Amygdala (tissue), 56 donors: ENCODE measurements around the gene SPATA4.

Experiments
- DNase-seq, 56 donors: peaks; one replicate each; lab custom pipeline; 2025; lab: John Stamatoyannopoulos, UW

Gene SPATA4

GRCh38 chr4:176191974-176192373, 3.4 kb downstream of the SPATA4 start:
- no peak for DNase-seq

- DNase-seq, result no peak
Observed at GRCh38 chr4:176189891-176190795, 5.2 kb downstream of the SPATA4 start.

- DNase-seq, result no peak
Observed at GRCh38 chr4:176188654-176189053, 6.7 kb downstream of the SPATA4 start.

DNA sequence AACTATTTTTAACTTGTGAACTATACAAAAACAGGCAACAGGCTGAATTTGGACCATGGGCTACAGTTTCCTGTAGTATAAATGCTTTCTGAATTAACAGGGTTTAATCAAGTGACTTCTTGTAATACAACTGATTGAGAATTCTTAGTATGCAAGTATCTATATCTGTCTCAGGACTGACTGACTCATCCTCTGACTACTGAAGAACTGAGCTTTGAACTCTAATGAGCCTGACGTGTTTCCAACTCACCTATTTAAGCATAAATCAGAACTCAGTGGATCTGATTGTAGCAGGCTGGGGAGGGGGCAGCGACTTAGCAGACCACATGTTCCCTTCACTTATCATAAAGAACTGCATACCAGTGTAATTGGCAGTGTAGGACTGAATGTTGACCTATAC, 7.8 kb downstream of the SPATA4 start:
- no peak for DNase-seq

GRCh38 chr4:176186671-176187395, 8.6 kb downstream of the SPATA4 start:
- no peak for DNase-seq

DNA sequence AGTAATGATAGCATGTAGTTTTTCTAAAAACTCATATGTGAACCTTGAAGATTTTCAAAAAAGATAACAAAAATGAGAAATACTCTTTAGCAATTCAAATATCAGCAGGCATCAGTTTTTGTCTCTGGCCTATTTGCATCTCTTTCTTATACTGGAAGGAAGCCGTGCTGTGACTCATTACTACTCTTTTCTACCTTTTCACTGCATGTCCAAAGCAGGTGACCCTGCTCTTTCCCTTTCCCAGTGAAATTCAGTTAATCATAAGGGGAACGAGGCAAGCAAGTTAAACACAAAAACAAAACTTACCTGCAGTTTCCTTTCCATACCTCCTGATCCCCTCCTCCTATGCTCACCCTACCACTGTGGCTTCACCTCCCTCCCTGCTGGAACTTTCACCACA, 9.3 kb downstream of the SPATA4 start:
- no peak for DNase-seq

DNA sequence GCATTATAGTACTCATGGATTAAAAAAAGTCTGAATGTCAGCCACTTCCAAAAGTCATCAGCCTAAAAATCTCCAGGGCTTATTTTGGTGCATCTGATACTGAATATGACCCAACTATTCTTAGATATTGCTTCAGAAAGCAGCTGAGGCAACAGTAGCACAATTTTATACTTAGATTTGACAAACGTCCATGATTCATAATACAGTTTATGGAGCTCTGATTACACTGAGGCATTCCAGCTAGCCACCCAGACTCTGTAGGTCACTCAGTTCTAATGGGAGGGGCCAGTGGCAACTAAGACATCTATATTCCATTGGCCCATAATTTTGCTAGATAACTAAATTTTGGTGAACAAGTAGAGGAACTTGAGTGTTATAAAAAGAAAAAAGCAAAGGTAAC, 10.3 kb downstream of the SPATA4 start:
- no peak for DNase-seq

- peak in 1 of 56 donors; percentile 1 for DNase-seq
Observed at GRCh38 chr4:176163041-176163440, 32.3 kb downstream of the SPATA4 start.

DNA sequence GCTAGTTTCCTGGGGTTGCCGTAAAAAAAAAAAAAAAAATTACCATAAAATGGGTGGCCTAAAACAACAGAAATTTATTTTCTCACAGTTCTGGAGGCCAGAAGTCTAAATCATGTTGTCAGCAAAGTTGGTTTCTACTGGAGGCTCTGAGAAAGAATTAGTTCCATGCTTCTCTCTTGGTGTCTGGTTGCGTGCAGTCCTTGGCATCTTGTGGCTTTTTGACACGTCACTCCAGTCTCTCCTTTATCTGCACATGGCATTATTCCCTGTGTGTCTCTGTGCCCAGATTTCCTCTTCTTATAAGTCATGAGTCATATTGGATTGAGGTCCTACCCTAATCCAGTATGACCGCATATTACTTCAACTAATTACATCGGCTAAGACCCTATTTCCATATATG, 38.7 kb downstream of the SPATA4 start:
- no peak for DNase-seq

DNA sequence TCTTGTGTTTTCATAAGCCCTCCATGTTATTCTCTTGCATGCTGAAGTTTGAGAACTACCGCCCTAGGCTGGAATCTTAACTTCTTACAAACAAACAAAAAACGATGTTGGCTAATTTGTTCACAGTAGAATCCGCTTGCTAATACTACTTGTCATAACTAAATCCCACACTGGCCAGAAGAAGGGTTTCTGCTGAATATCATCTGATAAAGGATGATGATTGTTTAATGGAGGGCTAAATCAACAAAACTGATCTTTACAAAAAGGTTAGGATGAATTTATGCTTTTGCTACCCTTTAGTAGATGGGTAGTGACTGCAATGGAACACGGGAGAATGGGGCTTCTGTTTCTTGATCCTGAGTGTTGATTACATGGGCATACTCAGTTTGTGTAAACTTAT, 42.3 kb downstream of the SPATA4 start:
- DNase-seq, result no peak

- no peak for DNase-seq
Observed at GRCh38 chr4:176150704-176151103, 44.7 kb downstream of the SPATA4 start.

- DNase-seq, result no peak
Observed at GRCh38 chr4:176150356-176150682, 45.1 kb downstream of the SPATA4 start.

GRCh38 chr4:176149680-176150355, 45.6 kb downstream of the SPATA4 start:
- DNase-seq, result no peak

DNA sequence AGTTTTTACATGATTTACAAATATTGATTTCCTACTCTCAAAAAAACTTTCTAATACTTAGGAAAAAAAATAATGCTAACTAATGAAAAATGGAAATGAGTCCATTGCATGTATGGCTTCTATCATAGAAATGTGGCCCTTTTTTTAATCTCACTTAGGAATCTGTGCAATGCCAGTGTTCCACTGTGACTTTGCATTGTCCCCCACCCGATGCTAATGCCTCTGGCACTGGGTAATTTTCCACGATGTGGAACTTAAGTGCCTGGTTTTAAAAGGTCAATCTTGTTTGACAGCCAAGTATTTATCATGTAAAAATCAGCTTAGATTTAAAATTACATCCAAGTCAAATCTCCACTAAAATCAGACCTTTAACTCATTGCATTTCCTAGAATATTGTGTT, 53.1 kb downstream of the SPATA4 start:
- DNase-seq, result no peak

- DNase-seq, result no peak
Observed at GRCh38 chr4:176139518-176139917, 55.9 kb downstream of the SPATA4 start.

- DNase-seq, result no peak
Observed at GRCh38 chr4:176137631-176138030, 57.8 kb downstream of the SPATA4 start.

DNA sequence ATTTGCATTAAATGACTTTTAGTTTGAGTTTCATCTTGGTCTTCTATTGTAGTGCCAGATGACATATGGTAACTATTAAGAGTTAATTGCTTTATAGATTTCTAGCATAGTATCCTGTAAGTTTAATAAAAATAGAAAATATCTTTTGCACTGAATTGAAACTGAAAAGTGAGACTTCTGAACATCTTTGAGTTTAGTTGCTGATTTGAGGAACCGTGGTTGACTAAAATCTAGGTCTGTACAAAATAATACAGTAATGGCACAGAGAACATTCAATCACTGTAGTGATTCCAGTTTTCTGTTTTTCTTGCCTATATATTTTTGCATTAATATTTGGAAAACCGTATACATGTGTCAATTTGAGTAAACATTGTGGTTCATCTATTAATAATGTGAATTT, 60.7 kb downstream of the SPATA4 start:
- no peak for DNase-seq
